Upper lobe of left lung (tissue), 4 donors: ENCODE results near the gene RPL27A.

Experiments
- EP300 ChIP-seq, 4 donors: sonication (generic); formaldehyde crosslinking; IDR thresholded peaks; one replicate each; pipeline ENCODE4 v1.5.1; 2017; ENCODE audit warnings: antibody characterized with exemption in 4 of 4, control low read depth in 2 of 4
- POLR2AphosphoS5 ChIP-seq, 2 donors: sonication (generic); formaldehyde crosslinking; IDR thresholded peaks; one replicate each; pipeline ENCODE4 v1.5.1; 2017; ENCODE audit warnings: antibody characterized with exemption in 2 of 2

- TF ChIP-seq EP300 (IDR thresholded peaks at IDR 0.05) (no peak), POLR2AphosphoS5 (IDR thresholded peaks at IDR 0.05) (no peak)
These were observed 6.1 kb upstream of the RPL27A start for GRCh38 chr11:8676458-8676857.
